Hepatocyte (in vitro differentiated cells): ENCODE measurements around the gene TSEN2.

Source experiments
- CTCF ChIP-seq: fragments of 200-600 bp; sonication (generic); IDR thresholded peaks from 2 replicates; pipeline ENCODE4 v1.5.1; 2016; ENCODE audit warnings: antibody characterized with exemption, mild to moderate bottlenecking; ENCODE audit not compliant: poor library complexity
- EZH2 ChIP-seq: fragments of 200-600 bp; sonication (generic); IDR thresholded peaks from 2 replicates; pipeline ENCODE4 v1.6.1; 2016; ENCODE audit warnings: antibody characterized with exemption, mild to moderate bottlenecking, borderline replicate concordance
- EZH2phosphoT487 ChIP-seq: fragments of 200-600 bp; sonication (generic); IDR thresholded peaks from one replicate; pipeline ENCODE4 v1.6.1; 2018; ENCODE audit warnings: antibody characterized with exemption, mild to moderate bottlenecking, low read depth, moderate library complexity; ENCODE audit not compliant: unreplicated experiment, severe bottlenecking

DNA sequence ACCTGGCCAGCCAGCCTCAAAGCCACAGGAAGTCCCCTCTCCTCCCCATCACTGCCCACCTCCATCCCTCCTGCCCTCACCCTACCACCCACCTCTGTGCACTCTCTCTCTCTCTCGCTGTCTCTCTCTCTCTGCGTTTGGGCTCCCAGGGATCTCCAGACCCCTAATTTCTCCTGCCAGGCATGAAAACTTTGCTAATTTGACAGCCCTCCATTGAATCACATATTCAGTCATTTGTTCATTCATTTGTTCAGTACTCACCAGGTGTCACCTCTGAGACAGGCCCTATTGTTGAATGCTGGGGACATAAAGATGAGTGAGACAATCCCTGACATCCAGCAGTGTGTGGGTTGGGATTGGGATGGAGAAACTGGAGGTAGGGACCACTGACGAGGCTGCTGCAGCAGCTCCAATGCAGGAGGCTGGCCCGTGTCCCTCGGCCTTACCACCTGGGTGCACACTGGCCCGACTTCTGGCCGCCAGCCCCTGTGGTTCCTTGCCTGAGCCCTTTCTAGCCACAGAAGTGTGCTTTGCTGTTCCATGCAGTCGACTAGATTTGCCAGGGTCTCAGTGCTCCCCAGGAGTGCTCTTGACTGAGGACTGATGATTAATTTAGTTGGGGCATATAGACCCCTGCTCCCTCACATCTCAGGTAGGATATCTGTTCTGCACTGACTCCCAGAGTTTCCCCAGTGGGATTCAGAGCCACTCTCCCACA lies 38.6 kb upstream of the TSEN2 start:
- no peak for TF ChIP-seq CTCF
- TF ChIP-seq EZH2: no peak
- TF ChIP-seq EZH2phosphoT487: no peak
